Activated CD4-positive, alpha-beta T cell treated with anti-CD3 and anti-CD28 coated beads for 24 hours (primary cell): ENCODE results near the gene KCTD16.

Experiments
- DNase-seq, 2 donors: peaks; one replicate each; pipeline ENCODE4 v3.0.0-alpha.2; 2020; ENCODE audit warnings: low read depth in 2 of 2

KCTD16 gene

DNA sequence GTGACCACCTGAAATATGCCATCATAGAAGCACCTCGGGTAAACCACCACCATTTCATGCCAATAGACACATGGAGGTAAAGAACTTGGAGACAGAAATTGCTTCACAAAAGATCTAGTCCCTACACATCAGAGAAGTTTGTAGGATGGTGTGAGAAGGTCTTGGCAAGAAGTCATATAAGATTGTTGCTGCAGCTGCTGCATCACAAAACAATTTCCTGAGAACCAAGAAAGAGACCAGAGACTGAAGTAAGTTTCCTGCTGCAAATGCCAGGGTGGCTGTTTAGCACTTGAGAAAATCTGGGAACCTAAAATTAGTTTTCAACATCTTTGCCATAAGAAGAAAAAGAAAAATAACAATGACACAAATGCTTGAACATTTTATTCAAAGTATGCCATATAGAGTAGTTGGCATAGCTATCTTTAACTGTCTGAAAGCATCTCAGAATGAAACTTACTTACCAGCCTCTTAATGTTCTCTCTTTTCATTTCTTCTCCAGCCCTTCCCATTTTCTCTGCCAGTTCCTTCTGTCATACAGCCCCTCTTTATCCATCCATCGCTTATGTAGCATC is 114.3 kb downstream of the KCTD16 start:
- no peak for DNase-seq

DNA sequence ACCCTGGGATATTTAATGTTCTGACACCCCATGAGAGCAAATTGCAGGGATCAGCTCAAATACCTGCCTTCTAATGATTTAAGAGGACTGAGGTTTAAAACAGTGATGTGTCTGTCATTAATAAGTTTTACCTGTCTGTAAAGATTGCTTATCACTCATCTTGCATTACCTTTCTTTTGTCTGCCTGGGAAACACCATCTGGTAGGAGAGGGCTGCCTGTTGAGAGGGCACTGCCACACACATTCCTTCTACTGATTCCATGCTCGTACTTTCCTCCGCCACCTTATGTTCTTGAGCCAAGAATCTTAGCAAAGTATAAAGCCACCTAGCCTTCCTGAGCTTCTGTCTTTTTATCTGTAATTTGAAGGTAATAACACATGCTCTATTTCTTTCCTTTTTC is 118.6 kb downstream of the KCTD16 start:
- DNase-seq: no peak

GRCh38 chr5:144292029-144292428 is 121.4 kb downstream of the KCTD16 start:
- DNase-seq: no peak

DNA sequence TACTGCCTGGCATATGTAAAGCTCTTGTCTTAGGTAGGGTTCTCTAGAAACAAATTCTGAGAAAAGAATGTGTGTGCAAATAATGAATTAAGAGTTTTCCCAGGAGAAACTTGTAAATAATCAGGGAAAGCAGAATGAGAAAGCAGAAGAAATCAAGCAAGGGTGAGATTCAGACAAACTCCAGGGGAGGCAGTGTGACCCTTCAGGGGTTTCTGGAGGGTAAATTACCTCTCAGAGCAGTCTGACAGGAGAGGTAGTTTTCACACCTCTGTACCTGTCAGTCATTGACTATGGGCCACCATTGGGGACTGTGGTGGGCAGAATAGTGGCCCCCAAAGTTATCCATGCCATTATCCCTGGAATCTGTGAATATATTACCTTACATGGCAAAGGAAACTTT is 124.6 kb downstream of the KCTD16 start:
- no peak for DNase-seq

DNA sequence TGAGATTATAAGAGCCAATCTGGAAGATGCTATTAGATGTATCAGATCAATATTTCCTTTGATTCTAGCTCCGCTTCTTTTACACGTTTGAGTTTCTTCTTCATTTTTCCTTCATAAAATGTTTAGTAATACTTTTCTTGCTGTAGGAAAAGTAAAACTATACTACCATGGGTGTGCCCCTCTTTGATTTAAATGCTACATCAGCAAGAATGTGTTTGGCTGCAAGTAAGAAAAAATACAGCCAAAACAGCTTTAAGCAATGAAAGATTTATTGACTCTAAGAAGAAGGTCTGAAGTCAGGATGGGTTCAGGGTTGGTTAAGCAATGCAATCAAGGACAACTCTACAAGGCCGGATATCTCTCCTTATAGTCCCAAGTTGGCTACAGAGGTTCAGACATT is 126.4 kb downstream of the KCTD16 start:
- no peak for DNase-seq

DNA sequence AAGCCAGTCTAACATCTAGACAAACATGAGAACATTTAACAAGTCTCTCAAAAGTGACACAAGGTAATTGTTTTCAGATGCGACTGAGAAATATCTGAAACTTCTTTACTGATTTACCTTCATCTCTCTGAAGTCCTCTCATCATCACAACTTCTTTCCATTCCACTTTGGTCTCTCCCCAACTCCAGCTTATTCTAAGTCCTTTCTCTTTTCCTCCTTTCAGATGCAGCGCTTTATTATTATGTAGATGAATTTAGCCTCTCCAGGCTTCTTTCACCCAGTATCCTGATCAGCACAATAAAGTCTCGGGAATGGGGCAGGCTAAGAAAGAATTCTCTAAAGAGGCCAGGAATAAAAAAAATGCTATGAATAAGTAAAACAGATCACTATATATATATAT is 128.0 kb downstream of the KCTD16 start:
- no peak for DNase-seq

DNA sequence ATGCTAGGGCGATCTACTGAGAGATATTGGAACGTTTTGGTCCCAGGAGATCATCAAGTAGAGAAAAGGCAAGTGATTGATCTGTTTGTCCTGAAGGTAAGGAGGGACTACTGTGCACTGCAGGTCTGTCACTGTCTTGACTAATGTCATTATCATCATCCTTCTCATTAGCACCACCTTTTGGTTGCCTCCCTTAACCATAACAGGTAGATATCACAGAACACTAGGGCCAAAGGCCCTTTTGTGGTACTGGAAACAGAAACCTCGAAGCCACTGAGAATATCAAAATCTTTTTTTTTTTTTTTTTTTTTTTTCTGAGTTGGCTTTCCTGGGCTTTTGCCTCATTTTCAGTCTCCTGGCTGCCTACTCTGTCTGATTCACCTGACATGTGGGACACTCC is 134.0 kb downstream of the KCTD16 start:
- DNase-seq: no peak

DNA sequence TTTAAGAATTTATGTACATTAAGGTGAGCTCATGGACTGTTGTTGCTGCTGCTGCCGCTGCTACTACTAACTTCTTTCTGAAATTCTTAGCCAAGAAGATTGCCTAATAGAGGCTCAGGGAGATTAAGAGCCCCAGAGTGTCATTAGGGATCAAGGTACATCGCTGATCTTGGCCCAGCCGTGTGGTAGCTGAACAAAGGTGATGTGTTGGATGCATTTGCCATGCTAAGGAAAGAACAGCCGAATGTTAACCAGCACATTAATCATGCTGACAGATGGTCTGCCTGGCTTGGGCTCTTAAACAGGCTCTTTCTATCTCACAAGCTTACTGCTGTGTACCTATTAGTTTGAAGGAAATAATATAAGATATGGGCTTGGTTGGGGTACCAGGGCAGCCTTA is 137.1 kb downstream of the KCTD16 start:
- DNase-seq: no peak

GRCh38 chr5:144308174-144308573 is 137.5 kb downstream of the KCTD16 start:
- no peak for DNase-seq

DNA sequence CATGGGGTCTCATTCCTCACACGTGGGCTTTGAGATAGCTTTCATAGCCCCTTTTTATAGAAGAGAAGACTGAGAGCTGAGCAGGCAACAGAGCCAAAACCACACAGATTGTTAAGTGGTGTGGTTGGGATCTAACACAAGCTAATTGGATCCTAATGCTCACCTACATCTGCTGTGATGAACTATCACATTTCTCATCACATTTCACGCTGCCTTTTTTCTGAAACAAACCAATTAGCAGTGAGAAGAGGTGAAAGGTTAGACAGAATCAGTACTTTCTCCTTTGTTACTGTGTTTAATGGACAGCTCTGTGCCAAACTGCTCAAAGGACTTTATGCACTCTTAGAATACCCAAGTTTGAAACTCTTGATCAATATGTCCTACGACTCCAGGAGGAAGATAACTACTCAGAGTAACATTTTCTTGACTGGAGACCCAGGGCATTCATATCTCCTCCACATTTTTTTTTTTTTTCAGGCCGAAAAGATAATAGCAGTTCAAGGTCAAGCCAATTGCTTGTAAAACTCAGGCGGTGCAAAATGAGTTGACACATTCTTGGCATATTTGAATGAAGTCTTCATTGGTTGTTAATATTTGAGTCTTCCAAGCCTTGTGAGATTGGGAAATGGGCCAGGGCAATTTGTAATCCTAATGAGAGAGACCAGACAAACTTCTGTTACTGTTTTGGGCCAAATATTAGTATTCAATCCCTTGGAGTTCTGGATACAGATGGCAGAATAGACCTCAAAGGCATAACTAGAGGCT is 138.4 kb downstream of the KCTD16 start:
- no peak for DNase-seq

GRCh38 chr5:144310621-144311020 is 139.9 kb downstream of the KCTD16 start:
- DNase-seq: no peak

DNA sequence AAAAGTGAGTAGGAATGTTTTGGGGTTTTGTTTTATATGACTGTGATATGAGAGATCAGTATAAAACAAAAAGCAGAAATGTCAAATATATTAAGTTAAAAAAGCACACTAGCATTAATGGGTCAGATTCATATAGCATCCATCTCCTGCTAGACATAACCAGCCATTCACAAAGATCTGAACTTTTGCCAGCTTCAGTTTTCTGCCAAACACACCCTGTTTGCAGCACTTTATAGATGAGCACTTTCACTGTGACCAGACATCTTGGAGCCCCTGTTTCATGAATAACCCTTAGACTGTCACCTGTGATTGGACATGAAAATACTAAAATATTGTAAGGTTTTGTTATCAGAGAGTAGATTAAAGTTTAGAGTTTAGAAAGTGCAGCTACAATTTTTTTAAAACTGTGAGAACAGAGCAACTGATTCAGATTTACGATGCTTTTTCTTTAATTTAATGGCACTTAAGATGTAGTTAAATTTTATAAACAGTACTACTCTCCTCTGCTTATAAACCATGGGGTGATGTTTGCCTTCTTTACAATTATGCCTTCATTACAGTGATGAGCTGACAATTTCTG is 142.6 kb downstream of the KCTD16 start:
- no peak for DNase-seq

DNA sequence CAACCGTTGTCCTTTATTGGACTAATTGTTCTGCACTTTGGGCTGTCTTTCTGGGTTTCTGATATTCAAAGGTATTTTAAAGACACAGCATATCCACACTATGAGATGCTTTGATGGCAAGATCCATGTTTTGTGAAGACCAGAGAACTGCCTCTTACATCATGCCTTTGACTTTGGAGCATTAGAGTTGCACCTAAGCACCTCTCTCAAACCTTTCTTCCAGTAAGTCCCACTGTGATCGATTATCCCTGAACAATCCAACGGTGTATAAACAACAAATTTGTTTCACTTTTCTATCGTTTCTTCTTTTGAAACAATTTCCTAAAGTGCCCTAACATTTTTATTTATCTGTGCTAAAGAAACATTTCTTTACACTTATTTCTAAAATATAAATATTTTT is 144.4 kb downstream of the KCTD16 start:
- no peak for DNase-seq

DNA sequence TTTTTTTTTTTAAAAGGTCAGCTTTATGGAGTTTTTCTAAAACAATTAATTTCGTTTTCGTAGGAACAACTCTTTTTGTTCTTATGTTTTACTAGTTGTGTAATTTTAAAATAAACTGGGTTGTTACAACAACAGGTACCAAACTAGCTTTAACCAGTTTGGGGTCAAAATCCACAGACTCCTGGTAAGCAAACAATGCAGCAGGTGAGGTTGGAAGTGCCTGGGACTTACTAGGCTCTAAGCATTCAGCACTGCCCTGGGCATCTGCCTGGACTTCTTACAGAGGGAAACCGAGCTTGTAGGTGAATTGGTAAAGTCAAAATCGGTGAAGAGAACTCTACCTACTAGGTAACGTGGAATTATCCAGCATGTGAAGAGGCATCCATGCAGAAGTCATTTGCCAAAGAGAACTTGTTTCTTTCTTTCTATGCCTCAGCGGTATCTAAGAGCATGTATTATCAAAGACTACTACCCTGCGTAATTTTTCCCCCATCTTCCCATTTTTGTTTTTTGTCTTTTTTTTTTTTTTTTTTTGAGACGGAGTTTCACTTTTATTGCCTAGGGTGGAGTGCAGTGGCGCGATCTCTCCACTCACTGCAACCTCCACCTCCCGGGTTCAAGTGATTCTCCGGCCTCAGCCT is 145.4 kb downstream of the KCTD16 start:
- no peak for DNase-seq

DNA sequence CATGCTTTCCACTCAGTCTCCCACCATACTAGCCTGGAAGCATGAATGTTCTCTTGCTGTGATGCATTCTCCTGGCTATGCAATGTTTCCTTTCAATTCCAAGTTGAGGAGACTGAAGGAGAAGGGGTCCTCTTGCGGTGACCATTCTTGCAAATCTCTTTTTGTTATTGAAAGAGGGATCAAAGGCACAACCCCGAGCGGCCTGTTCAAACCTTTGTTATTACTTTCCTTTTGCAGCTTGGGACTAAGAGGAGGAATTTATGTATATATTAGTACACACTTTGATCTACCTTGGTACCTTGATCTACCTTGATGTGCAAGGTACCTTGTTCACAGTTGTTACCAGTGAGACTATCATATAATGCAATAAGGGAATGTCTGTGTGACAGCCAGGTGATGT is 147.3 kb downstream of the KCTD16 start:
- no peak for DNase-seq

GRCh38 chr5:144318460-144318859 is 147.8 kb downstream of the KCTD16 start:
- DNase-seq: no peak

DNA sequence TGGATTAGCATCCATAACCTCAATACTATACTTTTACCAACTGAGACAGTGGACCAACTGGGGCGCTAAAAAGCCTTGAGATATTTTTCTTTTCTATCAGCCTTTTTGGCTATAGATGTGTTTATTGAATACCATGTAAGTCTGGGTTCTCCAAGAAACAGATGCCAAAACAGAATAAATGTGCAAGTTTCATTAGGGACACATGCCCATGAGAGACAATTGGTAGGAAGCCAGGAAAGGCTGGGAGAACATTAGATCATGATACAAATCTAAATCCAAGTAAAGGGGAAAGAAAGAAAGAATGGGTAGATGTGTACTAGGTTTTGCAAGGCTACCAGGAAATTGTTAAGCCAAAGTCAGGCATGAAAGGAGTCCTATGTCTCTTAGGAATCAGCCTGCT is 152.5 kb downstream of the KCTD16 start:
- DNase-seq: no peak

- DNase-seq: no peak
Observed at GRCh38 chr5:144325532-144325931, 154.9 kb downstream of the KCTD16 start.

DNA sequence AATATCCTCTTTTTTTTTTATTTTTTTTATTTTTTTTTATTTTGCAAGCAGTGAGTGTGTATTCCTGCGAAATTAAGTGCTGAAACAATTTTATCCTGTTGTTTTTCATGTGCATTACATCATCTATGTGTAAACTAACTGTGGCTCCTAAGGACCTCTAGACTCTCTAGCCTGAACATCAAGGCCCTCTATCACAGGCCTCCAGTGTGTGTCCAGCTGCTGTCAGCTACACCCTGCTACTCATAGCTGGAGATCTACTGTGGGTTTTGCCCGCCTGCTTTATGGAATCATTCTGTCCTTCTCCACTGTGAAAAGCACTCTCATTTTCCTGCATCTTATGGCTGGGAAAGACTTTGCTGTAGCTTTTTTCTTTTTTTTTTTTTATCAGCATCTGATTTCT is 157.8 kb downstream of the KCTD16 start:
- no peak for DNase-seq

GRCh38 chr5:144328980-144329379 is 158.3 kb downstream of the KCTD16 start:
- no peak for DNase-seq

- DNase-seq: no peak
Observed at GRCh38 chr5:144329681-144330080, 159.0 kb downstream of the KCTD16 start.

GRCh38 chr5:144331361-144331760 is 160.7 kb downstream of the KCTD16 start:
- DNase-seq: no peak

- no peak for DNase-seq
Observed at GRCh38 chr5:144332265-144332664, 161.6 kb downstream of the KCTD16 start.
